IgD-negative memory B cell (primary cell): ENCODE measurements around the gene MUC20. TPM values are rescaled to one million over a fixed set of nuclear protein-coding genes. Genes with fewer than 3 reads are reported as not detected.
"Not testable (repeated sequence)": the region's sequence is repeated elsewhere in the genome, so short reads cannot be mapped to it uniquely, and the experiment has no call there.

Source experiments
- H3K27ac Mint-ChIP-seq, 3 donors: one replicate each; pipeline ENCODE4 v1.8.0; 2020 to 2022; ENCODE audit warnings: mild to moderate bottlenecking in 3 of 3, mixed read lengths in 3 of 3, moderate library complexity in 1 of 3
- H3K27me3 Mint-ChIP-seq: one replicate; pipeline ENCODE4 v1.8.0; 2021; ENCODE audit warnings: mixed read lengths
- H3K36me3 Mint-ChIP-seq: one replicate; pipeline ENCODE4 v1.8.0; 2020; ENCODE audit warnings: mild to moderate bottlenecking, mixed read lengths
- H3K4me1 Mint-ChIP-seq, 3 donors: one replicate each; pipeline ENCODE4 v1.8.0; 2020 to 2022; ENCODE audit warnings: mixed read lengths in 3 of 3, mild to moderate bottlenecking in 1 of 3
- H3K4me3 Mint-ChIP-seq, 4 donors: one replicate each; pipeline ENCODE4 v1.8.0; 2020 to 2022; ENCODE audit warnings: mild to moderate bottlenecking in 4 of 4, mixed read lengths in 4 of 4, moderate library complexity in 3 of 4
- H3K9me3 Mint-ChIP-seq, 3 donors: one replicate each; pipeline ENCODE4 v1.8.0; 2020 to 2021; ENCODE audit warnings: mixed read lengths in 3 of 3, mild to moderate bottlenecking in 1 of 3
- polyA plus RNA-seq: library from polyadenylated mRNA; unstranded; fragments of 300-500 nt; fragmentation: Illumina TruSeq; gene quantifications from one replicate; pipeline ENCODE4 v1.2.3, GENCODE V29; 2021

MUC20 gene
- polyA plus RNA-seq, 1 donor from 2014 or later: 0.39 TPM

GRCh38 chr3:195761567-195762248, 40.9 kb downstream of the MUC20 start:
- Mint-ChIP-seq H3K4me3 (no peak overlapping the region), H3K27me3 (peaks cover 40% of the 10 kb centered on the region), H3K9me3 (no peaks in the 10 kb centered on the region), H3K36me3 (no peaks in the 10 kb centered on the region), H3K4me1 (peaks cover 0 to 3% (median 0%) of the 10 kb centered on the region in 3 donors), H3K27ac (no peak overlapping the region)

- Mint-ChIP-seq H3K27ac (no peak overlapping the region), H3K36me3 (no peaks in the 10 kb centered on the region), H3K27me3 (peaks cover 40% of the 10 kb centered on the region), H3K4me3 (no peak overlapping the region), H3K9me3 (no peaks in the 10 kb centered on the region), H3K4me1 (peaks cover 0 to 3% (median 0%) of the 10 kb centered on the region in 3 donors)
Measured at GRCh38 chr3:195762249-195762585, 41.4 kb downstream of the MUC20 start.

- peaks cover 0 to 3% (median 0%) of the 10 kb centered on the region in 3 donors for H3K4me1 Mint-ChIP-seq
- no peak overlapping the region for H3K27ac Mint-ChIP-seq
- H3K9me3 Mint-ChIP-seq: no peaks in the 10 kb centered on the region
- H3K27me3 Mint-ChIP-seq: peaks cover 40% of the 10 kb centered on the region
- no peaks in the 10 kb centered on the region for H3K36me3 Mint-ChIP-seq
- no peak overlapping the region for H3K4me3 Mint-ChIP-seq
Measured at GRCh38 chr3:195762611-195763010, 41.8 kb downstream of the MUC20 start.

DNA sequence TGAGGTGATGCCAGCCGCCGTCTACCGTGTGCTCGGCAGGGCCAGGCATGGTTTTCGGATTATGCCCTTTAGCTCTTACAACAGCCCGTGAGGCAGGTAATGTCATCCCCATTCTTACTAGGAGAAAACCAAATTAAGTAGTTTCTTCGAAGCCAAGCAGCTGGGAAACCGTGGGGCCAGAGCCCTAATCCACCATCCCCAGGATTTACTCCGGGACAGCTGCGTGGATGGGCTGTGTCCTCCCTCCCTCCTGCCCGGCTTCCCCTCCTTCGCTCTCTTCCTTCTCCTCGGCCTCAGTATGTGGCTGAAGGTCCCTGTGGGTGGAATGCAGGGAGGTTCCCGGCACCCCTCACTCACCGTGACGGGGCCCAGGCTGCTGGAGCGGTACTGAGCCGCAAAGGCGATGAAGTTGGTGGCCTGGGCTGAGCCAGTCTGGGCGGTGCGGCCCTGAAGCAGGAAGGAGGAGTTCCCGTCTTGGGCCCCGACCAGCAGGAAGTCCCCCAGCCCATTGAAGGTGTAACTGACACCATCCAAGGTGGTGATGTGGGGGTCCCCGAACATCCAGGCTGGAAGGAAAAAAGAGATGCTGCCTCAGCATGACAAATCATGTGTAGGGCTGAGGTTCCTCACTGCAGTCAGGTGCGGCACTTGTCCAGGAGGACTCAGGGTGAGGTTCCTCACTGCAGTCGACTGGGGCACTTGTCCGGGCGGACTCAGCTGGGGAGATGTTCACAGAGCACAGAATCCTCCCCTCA, 42.5 kb downstream of the MUC20 start:
- Mint-ChIP-seq H3K27ac (no peak overlapping the region), H3K27me3 (peaks cover 34% of the 10 kb centered on the region), H3K9me3 (peaks cover 0 to 1% (median 0%) of the 10 kb centered on the region in 3 donors), H3K36me3 (no peaks in the 10 kb centered on the region), H3K4me3 (peak overlapping the region in 1 of 4 donors; percentile 60), H3K4me1 (peaks cover 0 to 3% (median 0%) of the 10 kb centered on the region in 3 donors)

DNA sequence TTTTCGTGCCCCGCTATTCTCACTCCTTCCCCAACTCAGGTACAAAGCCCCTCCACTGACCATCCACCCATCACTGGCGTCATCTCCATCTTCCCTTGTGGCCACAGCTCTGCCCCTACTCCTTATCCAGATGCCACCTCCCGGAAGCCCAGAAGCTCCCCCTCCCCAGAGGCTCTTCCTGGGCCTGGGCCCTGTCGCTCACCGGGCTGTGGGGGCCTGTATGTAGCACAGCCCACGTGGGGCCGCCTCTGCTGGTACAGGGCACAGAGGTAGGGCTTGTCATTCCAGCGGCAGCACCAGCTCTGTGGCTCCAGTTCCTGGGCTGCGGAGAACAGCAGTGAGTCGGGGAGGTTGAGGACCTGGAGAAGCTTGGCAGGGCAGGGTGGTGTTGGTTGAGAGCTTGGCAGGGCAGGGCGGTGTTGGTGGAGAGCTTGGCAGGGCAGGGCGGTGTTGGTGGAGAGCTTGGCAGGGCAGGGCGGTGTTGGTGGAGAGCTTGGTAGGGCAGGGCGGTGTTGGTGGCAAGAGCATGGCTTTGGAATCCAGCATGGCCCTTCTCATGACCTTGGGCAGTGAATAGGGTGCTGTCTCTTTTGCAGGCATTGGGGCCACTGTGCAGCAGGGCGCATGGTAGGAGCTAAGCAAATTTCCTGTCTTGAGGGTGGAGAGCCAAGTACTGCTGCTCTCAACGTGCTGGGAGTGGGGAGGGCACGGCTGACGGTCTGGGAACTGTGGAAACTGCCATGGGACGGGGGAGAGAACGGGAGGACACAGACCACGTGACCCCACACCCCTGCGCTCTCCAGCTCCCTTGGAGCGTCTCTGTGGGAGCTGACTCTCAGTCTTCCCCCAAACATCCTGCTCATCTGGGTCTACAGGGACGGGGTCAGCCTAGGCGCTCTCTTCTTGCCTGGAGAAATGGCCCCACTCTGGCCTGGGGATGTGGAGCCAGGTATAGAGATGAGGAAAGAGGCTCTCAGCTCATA, 43.4 kb downstream of the MUC20 start:
- H3K27me3 Mint-ChIP-seq: peaks cover 27% of the 10 kb centered on the region
- peaks cover 0 to 3% (median 0%) of the 10 kb centered on the region in 3 donors for H3K4me1 Mint-ChIP-seq
- peaks cover 0 to 1% (median 0%) of the 10 kb centered on the region in 3 donors for H3K9me3 Mint-ChIP-seq
- no peak overlapping the region for H3K27ac Mint-ChIP-seq
- H3K4me3 Mint-ChIP-seq: peak overlapping the region in 1 of 4 donors; percentile 60
- no peaks in the 10 kb centered on the region for H3K36me3 Mint-ChIP-seq

GRCh38 chr3:195764961-195765706, 44.4 kb downstream of the MUC20 start:
- no peak overlapping the region for H3K4me3 Mint-ChIP-seq
- peaks cover 0 to 1% (median 0%) of the 10 kb centered on the region in 3 donors for H3K9me3 Mint-ChIP-seq
- H3K4me1 Mint-ChIP-seq: peaks cover 0 to under 1% (median 0%) of the 10 kb centered on the region in 3 donors
- peaks cover 18% of the 10 kb centered on the region for H3K27me3 Mint-ChIP-seq
- no peaks in the 10 kb centered on the region for H3K36me3 Mint-ChIP-seq
- H3K27ac Mint-ChIP-seq: no peak overlapping the region

- Mint-ChIP-seq H3K9me3 (peaks cover 0 to 1% (median 0%) of the 10 kb centered on the region in 3 donors), H3K4me1 (no peaks in the 10 kb centered on the region), H3K27ac (no peak overlapping the region), H3K36me3 (no peaks in the 10 kb centered on the region), H3K4me3 (no peak overlapping the region), H3K27me3 (peaks cover 9% of the 10 kb centered on the region)
Measured at GRCh38 chr3:195766671-195767070, 45.9 kb downstream of the MUC20 start.

DNA sequence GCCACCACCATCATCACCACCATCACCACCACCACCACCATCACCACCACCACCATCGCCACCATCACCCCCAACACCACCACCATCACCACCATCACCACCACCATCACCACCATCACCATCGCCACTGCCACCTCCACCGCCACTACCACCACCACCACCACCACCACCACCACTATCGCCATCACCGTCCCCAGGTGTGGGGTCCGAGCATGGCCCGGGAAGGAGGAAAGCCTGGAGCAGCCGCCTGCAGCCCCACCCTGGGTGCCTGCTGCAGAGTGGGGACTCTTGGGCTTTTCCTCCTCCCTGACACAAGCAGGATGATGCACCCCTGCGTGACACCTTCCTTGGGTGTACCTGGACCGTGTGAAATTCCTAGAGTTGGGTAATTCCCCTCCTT, 47.0 kb downstream of the MUC20 start:
- peak overlapping the region in 1 of 3 donors; percentile 85 for H3K27ac Mint-ChIP-seq
- no peaks in the 10 kb centered on the region for H3K4me1 Mint-ChIP-seq
- peaks cover 7% of the 10 kb centered on the region for H3K27me3 Mint-ChIP-seq
- no peak overlapping the region for H3K4me3 Mint-ChIP-seq
- peaks cover 0 to 1% (median 0%) of the 10 kb centered on the region in 3 donors for H3K9me3 Mint-ChIP-seq
- H3K36me3 Mint-ChIP-seq: no peaks in the 10 kb centered on the region

- H3K36me3 Mint-ChIP-seq: no peaks in the 10 kb centered on the region
- no peaks in the 10 kb centered on the region for H3K4me1 Mint-ChIP-seq
- peak overlapping the region in 1 of 3 donors; percentile 85 for H3K27ac Mint-ChIP-seq
- H3K4me3 Mint-ChIP-seq: no peak overlapping the region
- peaks cover 0 to 1% (median 0%) of the 10 kb centered on the region in 3 donors for H3K9me3 Mint-ChIP-seq
- H3K27me3 Mint-ChIP-seq: peaks cover 5% of the 10 kb centered on the region
Measured at GRCh38 chr3:195768414-195768813, 47.6 kb downstream of the MUC20 start.

GRCh38 chr3:195768831-195769303, 48.1 kb downstream of the MUC20 start:
- Mint-ChIP-seq H3K27me3 (peaks cover 3% of the 10 kb centered on the region), H3K27ac (peak overlapping the region in 1 of 3 donors; percentile 48), H3K9me3 (peaks cover 0 to 1% (median 0%) of the 10 kb centered on the region in 3 donors), H3K36me3 (no peaks in the 10 kb centered on the region), H3K4me3 (no peak overlapping the region), H3K4me1 (no peaks in the 10 kb centered on the region)

DNA sequence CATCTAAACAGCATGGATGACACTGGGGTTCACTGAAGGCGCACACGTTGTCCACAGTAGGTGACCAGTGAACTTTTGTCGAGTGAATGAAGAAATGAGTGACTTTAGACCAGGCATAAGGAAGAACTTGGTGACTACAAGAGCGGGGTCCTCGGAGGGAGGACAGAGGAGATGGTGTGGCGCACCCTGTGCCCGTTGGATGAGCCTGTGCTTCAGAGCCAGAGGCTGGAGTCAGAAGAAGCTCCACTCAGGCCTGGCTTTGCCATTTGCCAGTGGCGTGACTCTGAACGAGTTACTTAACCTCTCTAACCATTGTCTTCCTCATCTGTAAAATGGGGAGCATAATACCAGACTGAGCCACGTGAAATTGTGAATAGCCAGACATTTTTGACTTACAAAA, 48.8 kb downstream of the MUC20 start:
- H3K27me3 Mint-ChIP-seq: no peaks in the 10 kb centered on the region
- H3K36me3 Mint-ChIP-seq: no peaks in the 10 kb centered on the region
- no peak overlapping the region for H3K4me3 Mint-ChIP-seq
- peaks cover 0 to 1% (median 0%) of the 10 kb centered on the region in 3 donors for H3K4me1 Mint-ChIP-seq
- peaks cover 0 to 1% (median 0%) of the 10 kb centered on the region in 3 donors for H3K9me3 Mint-ChIP-seq
- H3K27ac Mint-ChIP-seq: peak overlapping the region in 1 of 3 donors; percentile 48

DNA sequence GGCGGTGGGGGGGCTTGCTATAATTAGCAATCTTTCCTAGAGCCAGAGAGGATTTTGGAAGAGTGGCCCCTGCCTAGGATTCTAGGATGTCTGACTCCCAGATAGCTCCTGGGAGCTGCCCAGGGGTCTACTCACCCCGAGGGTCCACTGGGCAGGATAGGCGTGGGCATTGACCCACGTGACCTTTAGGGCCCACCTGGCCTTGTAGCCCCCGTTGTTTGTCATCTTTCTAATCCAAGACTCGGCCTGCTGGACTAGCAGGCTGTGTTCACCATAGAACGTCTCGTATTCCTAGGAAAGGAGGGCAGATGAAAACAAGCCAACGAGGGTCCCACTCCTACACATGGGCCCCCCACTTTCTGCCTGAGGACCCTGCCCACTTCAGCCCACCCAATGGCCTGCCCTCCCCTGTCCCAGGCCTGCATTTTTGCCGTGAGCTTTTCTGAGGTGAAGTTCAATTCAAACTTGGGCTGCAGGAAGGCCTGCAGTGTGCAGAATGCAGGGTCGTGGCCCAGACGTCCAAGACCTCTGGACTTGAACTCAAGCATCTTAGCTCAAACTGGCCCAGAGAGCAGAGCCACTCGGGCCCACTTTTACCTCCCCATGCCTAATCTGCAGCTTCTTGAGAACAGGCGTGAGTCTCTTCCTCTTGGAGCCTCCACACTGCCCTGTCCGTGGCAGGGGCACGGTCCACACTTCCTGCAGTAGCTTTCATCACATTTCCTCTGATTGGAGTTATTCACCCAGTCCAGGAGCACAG, 49.5 kb downstream of the MUC20 start:
- no peaks in the 10 kb centered on the region for H3K27me3 Mint-ChIP-seq
- no peaks in the 10 kb centered on the region for H3K36me3 Mint-ChIP-seq
- H3K27ac Mint-ChIP-seq: no peak overlapping the region
- H3K4me1 Mint-ChIP-seq: peaks cover 0 to 1% (median 0%) of the 10 kb centered on the region in 3 donors
- no peak overlapping the region for H3K4me3 Mint-ChIP-seq
- H3K9me3 Mint-ChIP-seq: peaks cover 0 to 1% (median 0%) of the 10 kb centered on the region in 3 donors

DNA sequence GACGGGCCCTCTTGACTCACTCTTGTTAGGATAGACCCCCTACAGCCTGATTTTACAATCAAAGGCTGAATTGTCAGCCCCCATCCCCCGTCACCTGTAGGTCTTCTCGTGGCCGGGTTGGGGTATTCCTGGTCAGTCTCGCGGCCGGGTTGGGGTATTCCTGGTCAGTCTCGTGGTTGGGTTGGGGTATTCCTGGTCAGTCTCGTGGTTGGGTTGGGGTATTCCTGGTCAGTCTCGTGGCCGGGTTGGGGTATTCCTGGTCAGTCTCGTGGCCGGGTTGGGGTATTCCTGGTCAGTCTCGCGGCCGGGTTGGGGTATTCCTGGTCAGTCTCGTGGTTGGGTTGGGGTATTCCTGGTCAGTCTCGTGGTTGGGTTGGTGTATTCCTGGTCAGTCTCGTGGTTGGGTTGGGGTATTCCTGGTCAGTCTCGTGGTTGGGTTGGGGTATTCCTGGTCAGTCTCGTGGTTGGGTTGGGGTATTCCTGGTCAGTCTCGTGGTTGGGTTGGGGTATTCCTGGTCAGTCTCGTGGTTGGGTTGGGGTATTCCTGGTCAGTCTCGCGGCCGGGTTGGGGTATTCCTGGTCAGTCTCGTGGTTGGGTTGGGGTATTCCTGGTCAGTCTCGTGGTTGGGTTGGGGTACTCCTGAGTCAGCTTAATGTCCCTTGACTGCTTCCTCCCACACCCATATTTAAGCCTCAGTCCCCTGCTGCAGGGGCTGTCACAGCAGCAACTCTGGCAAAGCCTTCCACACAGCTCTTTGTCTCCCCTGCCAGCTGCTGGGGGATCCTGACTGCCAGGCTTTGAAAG, 50.3 kb downstream of the MUC20 start:
- not testable (repeated sequence) for H3K4me1 Mint-ChIP-seq, H3K9me3 Mint-ChIP-seq, H3K36me3 Mint-ChIP-seq, H3K4me3 Mint-ChIP-seq, H3K27ac Mint-ChIP-seq, H3K27me3 Mint-ChIP-seq
